Stimulated activated CD4-positive, alpha-beta T cell treated with anti-CD3 and anti-CD28 coated beads, TNF-alpha, amount 100 ng/mL, for 48 hours (primary cell): ENCODE results near the gene VAMP1.
A peak's percentile ranks its signal among the peaks of the same experiment; 100 is the strongest.

Experiments
- DNase-seq, 3 donors: peaks; one replicate each; pipeline ENCODE4 v3.0.0-alpha.2; 2020; ENCODE audit warnings: low read depth in 3 of 3

Gene VAMP1

DNA sequence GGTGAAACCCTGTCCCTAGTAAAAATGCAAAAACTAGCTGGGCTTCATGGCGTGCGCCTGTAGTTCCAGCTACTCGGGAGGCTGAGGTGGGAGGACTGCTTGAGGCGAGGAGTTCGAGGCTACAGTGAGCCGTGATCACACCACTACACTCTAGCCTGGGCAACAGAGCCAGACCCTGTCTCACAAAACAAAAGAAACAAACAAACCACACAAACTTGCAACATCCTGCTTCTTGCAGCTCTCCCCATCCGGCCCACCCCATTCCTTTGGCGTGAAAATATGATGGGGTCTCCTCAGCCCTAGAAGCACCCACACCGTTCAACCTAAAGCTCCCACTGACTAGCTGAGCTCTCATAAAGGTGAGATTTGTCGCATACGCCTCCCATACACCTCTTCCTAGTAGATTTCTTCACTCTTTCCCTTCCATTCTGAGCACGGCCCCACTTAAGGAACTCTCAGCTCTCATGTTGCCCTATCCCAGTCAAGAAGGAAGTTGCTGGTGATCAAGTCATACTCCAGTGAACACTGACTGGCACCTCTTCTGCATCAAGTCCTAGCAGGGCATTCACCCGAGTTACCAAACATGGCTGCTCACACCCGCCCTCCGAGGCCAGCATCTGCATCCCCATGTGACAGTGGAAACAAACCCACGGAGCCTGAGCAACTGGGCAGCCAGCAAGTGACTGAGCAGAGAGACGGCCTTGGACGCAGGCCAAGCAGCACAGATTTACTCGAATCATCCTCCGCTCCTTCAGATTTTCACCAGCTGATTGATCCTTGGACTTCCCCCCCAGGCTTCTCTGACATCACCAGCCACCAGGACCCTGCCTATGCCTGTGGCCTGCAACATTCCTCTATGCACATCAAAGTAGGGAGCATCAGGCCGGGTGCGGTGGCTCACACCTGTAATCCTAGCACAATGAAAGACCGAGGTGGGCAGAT, 44.6 kb downstream of the VAMP1 start:
- DNase-seq = no peak

DNA sequence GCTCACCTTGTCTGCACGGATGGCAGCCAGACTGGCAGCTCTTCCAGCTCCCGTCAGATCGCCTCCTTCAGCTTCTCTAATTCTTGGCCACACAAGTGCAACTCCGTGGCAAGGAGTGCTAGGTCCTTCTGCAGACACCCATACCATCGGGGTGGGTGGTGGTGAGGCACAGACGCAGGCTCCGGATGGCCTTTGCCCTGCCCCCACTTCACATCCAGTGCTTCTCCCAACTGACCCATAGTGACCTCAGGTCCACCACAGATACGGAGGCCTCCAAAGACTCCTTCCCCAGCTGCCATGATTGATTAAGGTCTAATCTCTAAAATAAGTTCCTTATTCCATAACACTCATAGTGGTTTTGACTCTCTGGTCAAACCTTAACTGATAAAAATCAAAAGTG, 45.6 kb downstream of the VAMP1 start:
- DNase-seq = no peak

DNA sequence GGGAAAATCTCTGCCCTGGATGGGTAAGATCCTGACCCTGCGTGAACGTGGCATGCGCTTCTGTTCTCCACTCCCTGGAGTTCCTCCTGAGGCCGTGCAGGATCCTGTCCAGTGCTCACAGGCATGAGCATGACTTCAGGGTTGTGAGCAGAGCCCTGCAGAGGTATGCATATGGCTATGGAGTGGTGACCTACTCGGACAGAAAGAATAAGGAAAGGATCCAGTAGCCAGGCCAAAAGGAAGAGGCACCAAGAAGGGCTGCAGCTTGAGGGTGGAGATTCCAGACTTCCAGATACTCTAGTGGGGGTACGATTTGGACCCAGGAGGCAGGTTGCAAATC, 46.5 kb downstream of the VAMP1 start:
- DNase-seq = no peak

DNA sequence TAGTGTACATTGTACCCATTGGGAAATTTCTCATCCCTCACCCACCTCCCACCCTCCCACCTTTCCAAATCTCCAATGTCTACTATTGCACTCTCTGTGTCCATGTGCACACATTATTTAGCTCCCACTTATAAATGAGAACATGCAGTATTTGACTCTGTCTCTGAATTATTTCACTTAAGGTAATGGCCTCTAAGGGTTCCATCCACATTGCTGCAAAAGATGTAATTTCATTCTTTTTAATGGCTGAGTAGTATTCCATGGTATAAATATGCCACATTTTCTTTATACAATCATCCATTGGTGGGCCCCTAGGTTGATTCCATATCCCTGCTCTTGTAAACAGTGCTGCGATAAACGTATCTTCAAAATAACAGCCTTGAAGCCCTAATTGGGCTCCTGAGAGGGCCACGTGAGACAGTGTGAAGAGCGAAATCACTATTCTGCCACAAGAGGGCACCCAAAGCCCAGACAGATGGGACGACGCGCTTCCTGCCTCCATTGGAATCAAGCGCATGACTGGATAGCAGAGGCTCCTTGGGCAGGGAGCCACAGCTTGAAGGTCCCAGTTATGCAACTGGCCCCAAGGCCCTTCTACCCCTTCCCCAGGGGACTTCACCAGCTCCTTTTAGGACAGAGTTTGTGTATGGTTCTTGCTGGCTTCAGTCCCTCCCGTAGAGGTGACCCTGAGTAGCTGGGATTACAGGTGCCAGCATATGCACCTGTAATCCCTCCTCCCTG, 47.0 kb downstream of the VAMP1 start:
- peak in 2 of 3 donors; percentile 56 to 68 for DNase-seq

DNA sequence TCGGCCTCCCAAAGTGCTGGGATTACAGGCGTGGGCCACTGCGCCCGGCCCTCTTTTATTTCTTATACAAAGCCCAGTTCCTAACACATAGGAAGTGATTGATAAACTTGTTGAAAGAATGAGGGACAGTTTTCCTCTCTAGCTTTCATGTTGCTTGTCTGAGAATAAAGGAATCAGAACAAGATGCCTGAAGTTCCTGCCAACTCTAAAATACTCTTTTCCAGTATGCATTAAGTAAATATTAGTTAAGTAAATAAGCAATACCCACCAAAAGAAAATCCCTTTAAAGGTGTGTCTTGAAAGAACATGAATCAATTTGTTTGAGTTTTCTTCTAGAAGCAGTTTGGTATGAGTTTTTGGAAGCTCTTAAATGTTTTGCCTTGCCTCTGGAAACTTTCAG, 50.1 kb downstream of the VAMP1 start:
- DNase-seq = no peak

DNA sequence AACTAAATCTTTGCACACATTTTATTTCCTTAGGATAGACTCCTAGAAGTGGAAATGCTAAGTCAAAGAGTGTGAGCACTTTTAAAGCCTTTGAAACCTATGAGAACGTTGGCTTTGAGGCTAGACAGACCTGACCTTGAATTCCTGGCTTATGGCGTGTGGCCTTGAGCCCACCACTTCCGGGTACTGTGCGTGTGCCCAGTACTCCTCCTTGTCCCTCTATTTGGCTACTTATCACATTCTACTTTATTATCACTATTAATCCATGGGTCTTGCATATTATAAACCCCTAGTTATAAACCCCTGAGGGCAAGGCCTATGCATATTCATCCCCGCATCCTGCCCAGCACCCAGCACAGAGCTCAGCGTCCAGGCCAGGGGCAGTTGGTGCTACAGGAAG, 51.7 kb downstream of the VAMP1 start:
- no peak for DNase-seq

DNA sequence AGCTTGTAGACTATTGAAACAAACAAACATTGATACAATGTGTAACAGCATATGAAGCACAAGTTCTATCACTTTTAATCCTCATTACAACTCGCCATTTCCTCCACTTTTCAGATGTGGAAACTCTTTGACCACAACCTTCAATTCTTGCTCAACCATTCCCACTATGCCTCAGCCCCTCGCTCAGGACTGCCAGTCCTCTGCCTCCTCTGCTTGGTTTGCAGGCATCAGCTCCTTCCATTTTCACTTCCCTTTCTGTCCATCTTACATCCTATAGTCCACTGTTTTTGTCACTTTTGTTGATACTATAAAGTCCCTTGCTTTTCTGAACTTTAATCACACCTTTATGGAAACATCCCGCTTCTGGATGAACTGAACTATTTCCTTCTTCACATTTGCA, 53.9 kb downstream of the VAMP1 start:
- DNase-seq = no peak
